ENCODE results near the gene TMEM92.
"Not testable (repeated sequence)": the region's sequence is repeated elsewhere in the genome, so short reads cannot be mapped to it uniquely, and the experiment has no call there.

The TMEM92 gene

GRCh38 chr17:50301891-50302584, 27.8 kb downstream of the TMEM92 start:
- DNase-seq, result no peak

GRCh38 chr17:50303051-50303450, 28.8 kb downstream of the TMEM92 start:
- no peak for DNase-seq

- DNase-seq, result no peak
Measured at GRCh38 chr17:50303596-50303995, 29.3 kb downstream of the TMEM92 start.

GRCh38 chr17:50304781-50305404, 30.6 kb downstream of the TMEM92 start:
- no peak for DNase-seq

GRCh38 chr17:50307654-50308053, 33.4 kb downstream of the TMEM92 start:
- DNase-seq, result no peak

GRCh38 chr17:50308666-50309065, 34.4 kb downstream of the TMEM92 start:
- no peak for DNase-seq

- DNase-seq, result no peak
Measured at GRCh38 chr17:50310455-50311111, 36.3 kb downstream of the TMEM92 start.

GRCh38 chr17:50311112-50311460, 36.8 kb downstream of the TMEM92 start:
- DNase-seq, result no peak

GRCh38 chr17:50311483-50311882, 37.2 kb downstream of the TMEM92 start:
- no peak for DNase-seq

GRCh38 chr17:50312308-50312707, 38.0 kb downstream of the TMEM92 start:
- DNase-seq, result no peak

- no peak for DNase-seq
Measured at GRCh38 chr17:50314456-50315011, 40.3 kb downstream of the TMEM92 start.

- no peak for DNase-seq
Measured at GRCh38 chr17:50316016-50316587, 41.8 kb downstream of the TMEM92 start.

- DNase-seq, result not testable (repeated sequence)
Measured at GRCh38 chr17:50316660-50317059, 42.4 kb downstream of the TMEM92 start.

GRCh38 chr17:50317121-50317520, 42.9 kb downstream of the TMEM92 start:
- DNase-seq, result no peak

GRCh38 chr17:50318501-50319285, 44.4 kb downstream of the TMEM92 start:
- peak; percentile 88 for DNase-seq

- no peak for DNase-seq
Measured at GRCh38 chr17:50319306-50320004, 45.2 kb downstream of the TMEM92 start.

GRCh38 chr17:50322271-50322670, 48.0 kb downstream of the TMEM92 start:
- DNase-seq, result no peak

GRCh38 chr17:50323060-50323459, 48.8 kb downstream of the TMEM92 start:
- DNase-seq, result peak; percentile 16

GRCh38 chr17:50325906-50326305, 51.6 kb downstream of the TMEM92 start:
- DNase-seq, result peak; percentile 46

GRCh38 chr17:50326831-50327364, 52.6 kb downstream of the TMEM92 start:
- peak; percentile 32 for DNase-seq
